Measurements from ENCODE around the gene SMIM5.

SMIM5 gene

GRCh38 chr17:75667825-75668224, 34.6 kb downstream of the SMIM5 start:
- no peak for DNase-seq (ENCODE audit: low read depth in 2 of 2)

GRCh38 chr17:75668489-75668888, 35.3 kb downstream of the SMIM5 start:
- no peak for DNase-seq (ENCODE audit: low read depth in 2 of 2)

DNA sequence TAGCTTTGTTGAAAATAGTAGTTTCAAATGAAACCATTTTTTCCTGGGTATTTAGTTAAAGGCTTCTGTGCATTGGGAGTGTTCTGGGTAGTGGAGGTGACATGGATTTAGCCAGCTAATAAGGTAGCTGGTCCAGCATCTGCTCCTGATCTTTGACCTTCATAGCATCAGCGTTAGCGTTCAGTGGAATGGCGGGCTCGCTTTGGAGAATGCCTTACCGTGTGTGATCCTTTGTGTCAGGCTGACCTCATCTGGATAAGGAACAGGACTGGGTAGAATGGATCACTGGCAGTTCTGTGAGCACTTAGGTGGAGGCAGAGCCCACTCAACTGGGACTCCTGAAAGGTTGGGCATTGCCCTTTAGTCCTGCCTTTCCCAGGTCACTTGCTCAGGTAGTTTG, 37.6 kb downstream of the SMIM5 start:
- no peak for DNase-seq (ENCODE audit: low read depth in 2 of 2)

DNA sequence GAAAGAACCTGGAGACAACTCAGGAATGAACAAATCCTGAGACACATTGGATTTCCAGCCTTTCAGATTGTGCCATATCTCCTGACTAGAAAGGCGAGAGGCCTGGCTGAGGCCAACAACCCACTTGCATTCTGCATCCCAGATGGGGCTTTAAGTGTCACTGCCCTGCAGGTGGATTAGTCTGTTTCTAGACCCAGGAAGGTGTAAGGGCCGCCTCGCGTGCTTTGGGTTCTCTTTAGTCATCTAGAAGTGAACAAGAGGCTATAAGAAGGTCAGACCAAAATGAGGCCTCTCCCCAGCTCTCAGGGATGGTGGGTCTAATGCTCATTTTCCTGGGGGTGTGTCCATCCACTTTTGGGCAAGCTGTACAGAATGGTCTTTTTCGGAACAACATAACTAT, 38.8 kb downstream of the SMIM5 start:
- no peak for DNase-seq (ENCODE audit: low read depth in 2 of 2)

DNA sequence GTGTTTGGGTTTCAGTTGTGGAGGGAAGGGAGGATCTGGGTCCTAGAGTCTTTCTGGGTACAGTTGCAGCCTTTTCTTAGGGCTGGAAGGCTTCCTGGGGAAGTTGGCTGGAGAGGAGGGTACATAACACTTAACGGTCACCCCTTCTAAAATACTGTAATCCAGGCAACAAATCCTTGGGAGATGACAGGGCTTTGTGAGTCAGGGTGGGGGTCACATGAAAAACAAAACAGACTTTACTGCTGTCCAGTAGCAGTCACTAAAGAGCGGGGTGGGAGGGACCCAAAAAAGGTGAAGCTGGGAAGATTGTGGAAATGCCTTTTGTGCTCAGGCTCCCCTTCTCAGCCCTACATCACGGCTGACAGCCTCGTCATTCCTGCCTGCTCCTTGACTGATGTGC, 40.3 kb downstream of the SMIM5 start:
- no peak for DNase-seq (ENCODE audit: low read depth in 2 of 2)

DNA sequence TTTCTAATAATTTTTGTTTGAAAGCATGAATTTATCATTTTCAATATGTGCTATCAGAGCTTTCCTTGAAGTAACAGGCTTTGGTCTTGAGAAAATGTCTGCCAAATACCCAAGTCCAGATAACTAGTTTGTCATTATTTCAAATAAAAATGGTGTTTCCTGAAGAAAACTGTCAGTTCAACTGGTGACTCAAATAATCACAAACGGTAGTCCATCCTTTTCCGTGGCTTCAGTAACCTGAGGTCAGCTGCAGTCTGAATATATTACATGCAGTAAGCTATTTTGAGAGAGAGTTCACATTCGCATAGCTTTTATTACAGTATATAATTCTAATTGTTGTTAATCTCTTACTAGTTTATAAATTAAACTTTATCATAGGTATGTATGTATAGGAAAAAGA, 43.2 kb downstream of the SMIM5 start:
- no peak for DNase-seq (ENCODE audit: low read depth in 2 of 2)

DNA sequence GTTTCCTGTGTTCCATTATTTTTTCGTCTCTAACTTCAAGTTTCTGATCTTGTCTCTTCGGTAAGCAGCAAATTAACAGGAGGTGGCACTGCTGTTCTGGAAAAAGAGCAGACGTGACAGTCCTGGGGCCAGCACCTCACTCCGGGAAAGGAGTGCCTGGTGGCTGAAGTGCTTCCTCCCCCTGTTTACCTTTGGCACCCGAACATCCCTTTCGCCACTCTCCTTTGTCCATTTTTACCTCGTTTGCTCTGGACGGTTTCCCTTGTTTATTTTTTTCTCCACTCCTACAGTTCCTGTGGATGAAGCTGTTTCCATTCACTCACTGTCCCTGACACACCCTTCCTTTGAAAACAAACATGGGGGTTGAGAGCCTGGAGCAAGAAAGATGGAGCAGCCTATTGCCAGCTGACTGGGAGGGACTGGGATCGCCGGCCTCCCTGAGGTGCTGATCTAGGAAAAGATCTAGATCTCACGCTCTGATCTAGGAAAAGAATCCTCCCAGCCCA, 46.5 kb downstream of the SMIM5 start:
- DNase-seq (ENCODE audit: low read depth in 2 of 2), result no peak

DNA sequence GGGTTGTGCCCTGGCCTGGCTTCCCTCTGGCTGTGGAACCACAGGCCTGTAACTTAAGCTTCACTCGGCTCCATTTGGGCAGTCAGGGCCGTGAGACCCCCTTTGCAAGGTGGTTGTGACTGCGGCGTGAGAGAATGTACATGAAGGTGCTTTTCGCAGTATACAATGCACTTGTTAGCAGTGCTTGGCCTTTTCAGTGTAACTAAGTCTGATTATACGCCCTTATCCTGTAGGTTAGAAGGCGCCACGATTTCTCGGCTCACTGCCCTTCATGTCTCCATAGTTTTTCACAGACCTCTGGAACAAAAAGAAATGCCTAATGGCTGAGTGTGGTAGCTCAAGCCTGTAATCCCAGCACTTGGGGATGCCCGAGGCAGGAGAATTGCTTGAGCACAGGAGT, 47.2 kb downstream of the SMIM5 start:
- DNase-seq (ENCODE audit: low read depth in 2 of 2), result no peak

- no peak for DNase-seq (ENCODE audit: low read depth in 2 of 2)
Observed at GRCh38 chr17:75681289-75681688, 48.1 kb downstream of the SMIM5 start.

DNA sequence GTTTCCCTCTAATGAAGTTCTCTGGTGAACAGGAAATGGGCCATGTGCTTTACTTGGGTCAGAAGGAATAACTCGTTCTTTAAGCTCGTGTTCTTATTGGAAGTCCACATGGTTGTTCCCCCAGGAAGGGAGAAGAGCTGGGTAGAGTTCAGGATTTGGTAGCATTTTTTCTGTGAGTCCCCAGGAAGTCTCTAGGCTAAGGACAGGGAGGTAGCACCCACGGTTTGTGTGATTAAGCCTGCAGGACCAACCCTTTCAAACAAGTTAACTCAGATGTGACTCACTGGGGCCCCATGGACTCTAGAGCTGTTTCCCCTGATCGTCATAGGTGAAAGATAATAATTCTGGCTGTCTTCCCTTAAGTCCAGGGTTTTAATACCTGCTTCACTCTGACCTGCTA, 50.3 kb downstream of the SMIM5 start:
- DNase-seq (ENCODE audit: low read depth in 2 of 2), result no peak

GRCh38 chr17:75684249-75684648, 51.0 kb downstream of the SMIM5 start:
- DNase-seq (ENCODE audit: low read depth in 2 of 2), result no peak

GRCh38 chr17:75684924-75685323, 51.7 kb downstream of the SMIM5 start:
- DNase-seq (ENCODE audit: low read depth in 2 of 2), result no peak

DNA sequence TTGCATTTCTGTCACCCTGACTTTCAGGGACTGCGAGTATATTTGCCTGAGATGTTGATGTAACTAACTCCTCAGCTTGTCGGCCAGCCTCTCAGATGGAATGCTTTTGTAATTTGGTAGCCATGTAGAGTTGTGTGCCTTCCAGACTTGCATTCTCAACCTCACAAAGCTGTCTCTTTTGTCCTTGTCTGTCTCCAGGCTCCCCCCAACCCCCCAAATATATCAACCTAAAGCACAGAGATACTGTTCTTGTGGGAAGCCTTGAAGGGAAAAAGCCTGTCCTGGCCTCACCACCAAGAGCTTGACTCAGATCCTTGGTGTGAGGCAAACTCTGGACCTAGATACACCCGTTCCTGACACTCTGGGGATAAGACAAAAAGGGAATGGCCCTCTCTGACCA, 52.3 kb downstream of the SMIM5 start:
- no peak for DNase-seq (ENCODE audit: low read depth in 2 of 2)

DNA sequence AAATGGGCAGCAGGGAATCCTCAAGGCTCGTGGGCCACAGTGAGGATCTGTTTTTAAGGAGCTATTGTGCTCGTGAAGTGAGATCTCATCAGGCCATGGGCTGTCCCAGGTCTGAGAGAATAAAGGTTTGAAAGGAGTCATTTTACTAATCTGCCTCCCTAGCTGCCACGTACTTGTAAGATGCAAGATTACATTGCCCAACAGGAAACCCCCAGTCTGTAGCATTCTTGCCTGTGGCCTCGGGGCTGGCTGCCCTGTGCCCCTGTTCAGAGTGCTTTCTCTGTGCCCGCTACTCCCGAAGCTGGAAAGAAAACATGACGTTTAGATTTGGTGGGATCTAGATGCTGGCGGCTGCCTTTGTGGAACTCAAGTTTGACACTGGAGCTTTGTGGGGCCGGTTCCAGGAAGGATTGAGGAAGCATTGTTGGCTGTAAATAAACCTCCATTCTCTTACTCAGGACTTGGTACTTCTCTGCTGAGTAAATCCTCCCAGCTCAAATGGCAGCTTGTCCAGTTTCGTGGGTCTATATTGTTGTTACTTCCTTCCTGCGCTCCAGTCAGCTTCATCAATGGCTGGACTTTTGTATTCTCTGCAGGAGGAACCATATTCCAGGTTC, 55.1 kb downstream of the SMIM5 start:
- DNase-seq (ENCODE audit: low read depth in 2 of 2), result no peak

DNA sequence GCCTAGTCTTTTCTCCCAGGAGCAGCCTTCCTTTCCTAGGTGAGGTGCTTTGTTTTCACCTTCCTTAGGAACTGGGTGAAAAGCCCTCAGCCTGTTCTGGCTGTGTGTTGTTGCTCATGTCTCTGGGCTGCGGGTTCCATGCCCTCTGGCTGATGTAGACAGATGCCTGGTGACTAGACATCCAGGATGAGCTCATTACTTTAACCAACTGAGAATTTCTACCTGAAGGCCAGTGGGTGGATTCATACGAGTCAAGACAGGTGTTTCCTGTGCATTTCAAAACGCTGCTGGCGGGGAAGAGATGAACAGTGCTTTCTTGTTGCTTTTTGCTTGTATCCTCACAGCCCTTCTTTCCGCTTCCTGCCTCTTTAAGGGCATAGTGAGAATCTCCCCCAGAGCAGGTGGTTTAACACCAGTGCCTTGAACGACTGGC, 56.2 kb downstream of the SMIM5 start:
- no peak for DNase-seq (ENCODE audit: low read depth in 2 of 2)
